Astrocyte (in vitro differentiated cells and primary cell): ENCODE data around the gene RBM46. TPM values are rescaled to one million over a fixed set of nuclear protein-coding genes. Genes with fewer than 3 reads are reported as not detected.

Source experiments
- DNase-seq: peaks from one replicate; pipeline ENCODE4 v3.0.0-alpha.2; 2010; ENCODE audit warnings: low read depth
- FAIRE-seq: peaks from 2 replicates; lab custom pipeline; 2011; peaks lifted over from hg19 to GRCh38; lab: Jason Lieb, UNC
- H2AFZ ChIP-seq: 2 replicates; pipeline ENCODE4 v1.6.0; 2012; ENCODE audit warnings: low read depth, low read length, inconsistent platforms
- H3K27ac ChIP-seq: 2 replicates; pipeline ENCODE4 v1.5.1; 2011; ENCODE audit warnings: low read depth, low read length, inconsistent platforms
- H3K27me3 ChIP-seq: 2 replicates; pipeline ENCODE4 v1.6.0; 2011; ENCODE audit warnings: low read length, inconsistent platforms; ENCODE audit not compliant: insufficient read depth
- H3K36me3 ChIP-seq: 2 replicates; pipeline ENCODE4 v1.5.1; 2011; ENCODE audit warnings: low read length, inconsistent platforms; ENCODE audit not compliant: insufficient read depth
- H3K4me1 ChIP-seq: 2 replicates; pipeline ENCODE4 v1.5.1; 2011; ENCODE audit warnings: low read length, inconsistent platforms; ENCODE audit not compliant: insufficient read depth
- H3K4me2 ChIP-seq: 2 replicates; pipeline ENCODE4 v1.6.0; 2012; ENCODE audit warnings: low read length, inconsistent platforms
- H3K4me3 ChIP-seq: 2 replicates; pipeline ENCODE4 v1.5.1; 2011; ENCODE audit warnings: low read depth, mild to moderate bottlenecking, low read length, inconsistent platforms; ENCODE audit not compliant: insufficient read depth
- H3K79me2 ChIP-seq: 2 replicates; pipeline ENCODE4 v1.6.0; 2012; ENCODE audit warnings: mild to moderate bottlenecking, low read length, inconsistent platforms; ENCODE audit not compliant: insufficient read depth
- H3K9ac ChIP-seq: 2 replicates; pipeline ENCODE4 v1.6.0; 2012; ENCODE audit warnings: mild to moderate bottlenecking, low read length, inconsistent platforms
- H3K9me3 ChIP-seq: 2 replicates; pipeline ENCODE4 v1.5.1; 2012; ENCODE audit warnings: low read depth, mild to moderate bottlenecking, low read length, inconsistent platforms; ENCODE audit not compliant: insufficient read depth
- H4K20me1 ChIP-seq: 2 replicates; pipeline ENCODE4 v1.6.0; 2012; ENCODE audit warnings: low read length, inconsistent platforms; ENCODE audit not compliant: insufficient read depth
- H3K27ac Mint-ChIP-seq: one replicate; pipeline ENCODE4 v1.8.0; 2021; ENCODE audit warnings: mild to moderate bottlenecking, mixed read lengths; ENCODE audit not compliant: unreplicated experiment
- H3K27me3 Mint-ChIP-seq: one replicate; pipeline ENCODE4 v1.8.0; 2021; ENCODE audit warnings: low read depth, mixed read lengths; ENCODE audit not compliant: unreplicated experiment
- H3K36me3 Mint-ChIP-seq: one replicate; pipeline ENCODE4 v1.8.0; 2021; ENCODE audit warnings: low read depth, mixed read lengths; ENCODE audit not compliant: unreplicated experiment
- H3K4me1 Mint-ChIP-seq: one replicate; pipeline ENCODE4 v1.8.0; 2021; ENCODE audit warnings: low read depth, mixed read lengths; ENCODE audit not compliant: unreplicated experiment
- H3K4me3 Mint-ChIP-seq: one replicate; pipeline ENCODE4 v1.8.0; 2021; ENCODE audit warnings: mild to moderate bottlenecking, moderate library complexity, mixed read lengths; ENCODE audit not compliant: unreplicated experiment
- H3K9me3 Mint-ChIP-seq: one replicate; pipeline ENCODE4 v1.8.0; 2021; ENCODE audit warnings: mild to moderate bottlenecking, mixed read lengths; ENCODE audit not compliant: unreplicated experiment
- CTCF ChIP-seq: IDR thresholded peaks from 2 replicates; pipeline ENCODE4 v1.5.1; 2011; ENCODE audit warnings: low read depth, mild to moderate bottlenecking, inconsistent platforms, low read length, moderate library complexity; ENCODE audit not compliant: insufficient read depth
- EZH2 ChIP-seq: IDR thresholded peaks from 2 replicates; pipeline ENCODE4 v1.6.1; 2012; ENCODE audit warnings: mild to moderate bottlenecking, low read length, inconsistent platforms; ENCODE audit not compliant: insufficient read depth
- total RNA-seq: library from RNA; stranded (reverse); gene quantifications from 2 replicates; pipeline ENCODE4 v1.2.1, GENCODE V29; 2021

The RBM46 gene
- total RNA-seq, 1 donor from 2014 or later = not detected

- H3K36me3 Mint-ChIP-seq = peaks cover 2% of the 10 kb centered on the region
- H3K27ac Mint-ChIP-seq = peak overlapping the region; percentile 38
- no peaks in the 10 kb centered on the region for H3K79me2 ChIP-seq
- H3K4me3 Mint-ChIP-seq = no peak overlapping the region
- peaks cover 5% of the 10 kb centered on the region for H3K4me1 Mint-ChIP-seq
- H3K27me3 ChIP-seq = no peaks in the 10 kb centered on the region
- no peak overlapping the region for H3K27ac ChIP-seq
- H3K36me3 ChIP-seq = no peaks in the 10 kb centered on the region
- no peak overlapping the region for H3K9ac ChIP-seq
- peaks cover 12% of the 10 kb centered on the region for H3K9me3 Mint-ChIP-seq
- no peak overlapping the region for H3K4me3 ChIP-seq
- H3K27me3 Mint-ChIP-seq = peaks cover 2% of the 10 kb centered on the region
- FAIRE-seq (no peak), DNase-seq (peak; percentile 12)
- H3K4me1 ChIP-seq = no peaks in the 10 kb centered on the region
- peaks cover 2% of the 10 kb centered on the region for H3K9me3 ChIP-seq
- H3K4me2 ChIP-seq = no peak overlapping the region
- no peaks in the 10 kb centered on the region for H4K20me1 ChIP-seq
- no peak overlapping the region for H2AFZ ChIP-seq
- TF ChIP-seq CTCF = no peak
- TF ChIP-seq EZH2 = no peak
Measured at GRCh38 chr4:154877110-154877760, 96.2 kb downstream of the RBM46 start.

Other genes starting within 250 kb of the RBM46 start
- 77.4 and 81.3 TPM in 2 replicates for gene PLRG1, start 230.9 kb upstream of the RBM46 start, total RNA-seq
- 2.8 and 3.0 TPM in 2 replicates for gene FGB, start 218.3 kb upstream of the RBM46 start, total RNA-seq
- not detected in 2 replicates for gene FGA, start 190.5 kb upstream of the RBM46 start, total RNA-seq
- gene FGG, start 168.6 kb upstream of the RBM46 start, total RNA-seq = not detected in 2 replicates
- 0.46 and 0.50 TPM in 2 replicates for gene LRAT, start 37.3 kb upstream of the RBM46 start, total RNA-seq